ENCODE measurements around the gene ABCC4. TPM values are rescaled to one million over a fixed set of nuclear protein-coding genes. Genes with fewer than 3 reads are reported as not detected.

The ABCC4 gene
- total RNA-seq, 1 experiment from 2014 or later: 26.3 TPM

GRCh38 chr13:95246292-95247082, 54.8 kb downstream of the ABCC4 start:
- ATAC-seq: peak; percentile 45

More at GRCh38 chr13:95246292-95247082, 54.8 kb downstream of the ABCC4 start:
- Histone ChIP-seq H3K4me3 (replicated peaks in 1 of 2; ENCODE audit: low read depth in 1 of 2, low read length in 2 of 2) (no peak overlapping the region), H3K79me2 (ENCODE audit: insufficient read depth, low read length) (peaks cover 17% of the 10 kb centered on the region), H2AFZ (ENCODE audit: low read depth, low read length, poor library complexity, severe bottlenecking) (no peak overlapping the region), H3K27me3 (ENCODE audit: insufficient read depth, low read length) (no peaks in the 10 kb centered on the region), H3K36me3 (ENCODE audit: control insufficient read depth in 1 of 2, insufficient read depth in 2 of 2, low read length in 2 of 2) (no peaks in the 10 kb centered on the region; a peak in 1 of 4 replicates), H3K9ac (ENCODE audit: low read length) (no peak overlapping the region), H3K9me3 (ENCODE audit: control insufficient read depth in 1 of 2, insufficient read depth in 1 of 2, low read depth in 1 of 2, low read length in 2 of 2) (no peaks in the 10 kb centered on the region), H3K27ac (ENCODE audit: low read depth, low read length) (no peak overlapping the region), H3K4me2 (ENCODE audit: low read length) (no peak overlapping the region), H4K20me1 (ENCODE audit: insufficient read depth) (no peaks in the 10 kb centered on the region), H3K4me1 (ENCODE audit: control insufficient read depth in 1 of 2, insufficient read depth in 2 of 2, low read length in 2 of 2) (peaks cover 16 to 19% of the 10 kb centered on the region in 2 experiments; a peak in 3 of 4 replicates), H3K9me2 (ENCODE audit: insufficient read depth) (no peaks in the 10 kb centered on the region)
- ChIA-PET CTCF (no interaction called here), POLR2A (no interaction called here), RAD21 (ENCODE audit: low non-redundant PET in 1 of 2, low total read pairs in 2 of 2, uncharacterized antibody in 2 of 2, unreplicated experiment in 2 of 2) (no interaction called here)
- BruUV-seq (replicated peaks): TSS peak; percentile 39
- intact Hi-C loops (cut with micrococcal nuclease): no loop called here
- no peak for DNase-seq (ENCODE audit: low read depth, low spot score)
- no peak for TF ChIP-seq EZH2 (IDR thresholded peaks at IDR 0.05)
- TF ChIP-seq CTCF (IDR thresholded peaks at IDR 0.05 in 2 of 3, conservative IDR thresholded peaks at IDR 0.05 in 1 of 3; ENCODE audit: borderline replicate concordance in 1 of 3, insufficient read depth in 1 of 3, low read depth in 2 of 3, low read length in 2 of 3): no peak
- no peak for TF ChIP-seq EGR1 (IDR thresholded peaks at IDR 0.05; ENCODE audit: low read depth)
